Fibroblast of skin of back (primary cell): ENCODE results near the gene ACYP1.
A peak's percentile ranks its signal among the peaks of the same experiment; 100 is the strongest.

ENCODE experiments used
- DNase-seq: peaks from one replicate; pipeline ENCODE4 v3.0.0-alpha.2; 2013

ACYP1 gene

GRCh38 chr14:75040507-75040906, 23.3 kb downstream of the ACYP1 start:
- DNase-seq, result no peak

- no peak for DNase-seq
These were observed 30.9 kb downstream of the ACYP1 start for GRCh38 chr14:75032939-75033338.

GRCh38 chr14:75030147-75030546, 33.7 kb downstream of the ACYP1 start:
- no peak for DNase-seq

- no peak for DNase-seq
These were observed 37.9 kb downstream of the ACYP1 start for GRCh38 chr14:75025876-75026275.

- DNase-seq, result peak; percentile 20
These were observed 38.7 kb downstream of the ACYP1 start for GRCh38 chr14:75025082-75025481.

- DNase-seq, result no peak
These were observed 40.7 kb downstream of the ACYP1 start for GRCh38 chr14:75023108-75023507.

- peak; percentile 4 for DNase-seq
These were observed 41.2 kb downstream of the ACYP1 start for GRCh38 chr14:75022655-75023054.

- DNase-seq, result no peak
These were observed 45.1 kb downstream of the ACYP1 start for GRCh38 chr14:75018694-75019093.

- no peak for DNase-seq
These were observed 47.0 kb downstream of the ACYP1 start for GRCh38 chr14:75016815-75017214.

- no peak for DNase-seq
These were observed 48.3 kb downstream of the ACYP1 start for GRCh38 chr14:75015496-75015895.

- no peak for DNase-seq
These were observed 50.5 kb downstream of the ACYP1 start for GRCh38 chr14:75013290-75013689.

GRCh38 chr14:75011356-75011994, 52.3 kb downstream of the ACYP1 start:
- DNase-seq, result peak; percentile 74

GRCh38 chr14:75010472-75011093, 53.2 kb downstream of the ACYP1 start:
- DNase-seq, result no peak

- DNase-seq, result no peak
These were observed 54.6 kb downstream of the ACYP1 start for GRCh38 chr14:75009176-75009575.

- DNase-seq, result no peak
These were observed 58.5 kb downstream of the ACYP1 start for GRCh38 chr14:75005357-75005756.

GRCh38 chr14:75003250-75004027, 60.4 kb downstream of the ACYP1 start:
- DNase-seq, result no peak
